H9 (cell line): Measurements from ENCODE around the gene WFIKKN2. TPM values are rescaled to one million over a fixed set of nuclear protein-coding genes. Genes with fewer than 3 reads are reported as not detected.
A peak's percentile ranks its signal among the peaks of the same experiment; 100 is the strongest.

Source experiments
- DNase-seq: peaks from one replicate; pipeline ENCODE4 v3.0.0-alpha.2; 2017
- H2AFZ ChIP-seq: one replicate; pipeline ENCODE4 v1.6.1; 2013; ENCODE audit warnings: mild to moderate bottlenecking, low read length, control low read depth, moderate library complexity
- H2AK5ac ChIP-seq: 2 replicates; pipeline ENCODE4 v1.6.1; 2013; ENCODE audit warnings: low read length, control low read depth, mixed read lengths; ENCODE audit not compliant: insufficient read length
- H2BK120ac ChIP-seq: one replicate; pipeline ENCODE4 v1.6.1; 2013; ENCODE audit warnings: low read depth, mild to moderate bottlenecking, low read length, control low read depth, inconsistent platforms; ENCODE audit not compliant: poor library complexity, severe bottlenecking
- H2BK12ac ChIP-seq: 2 replicates; pipeline ENCODE4 v1.6.1; 2013; ENCODE audit warnings: low read length, control low read depth, mixed read lengths, low read depth; ENCODE audit not compliant: insufficient read length
- H2BK15ac ChIP-seq: 2 replicates; pipeline ENCODE4 v1.6.1; 2013; ENCODE audit warnings: low read depth, low read length, control low read depth
- H2BK20ac ChIP-seq: one replicate; pipeline ENCODE4 v1.6.1; 2013; ENCODE audit warnings: low read depth, mild to moderate bottlenecking, low read length, control low read depth, inconsistent platforms; ENCODE audit not compliant: poor library complexity, severe bottlenecking
- H2BK5ac ChIP-seq: 2 replicates; pipeline ENCODE4 v1.6.1; 2013; ENCODE audit warnings: low read length, control low read depth, mixed read lengths; ENCODE audit not compliant: insufficient read length
- H3K14ac ChIP-seq: 2 replicates; pipeline ENCODE4 v1.6.1; 2013; ENCODE audit warnings: low read length, control low read depth; ENCODE audit not compliant: insufficient read depth
- H3K18ac ChIP-seq: 2 replicates; pipeline ENCODE4 v1.6.1; 2013; ENCODE audit warnings: low read depth, mild to moderate bottlenecking, mixed read lengths, low read length, control low read depth; ENCODE audit not compliant: insufficient read length
- H3K23ac ChIP-seq: 2 replicates; pipeline ENCODE4 v1.6.1; 2013; ENCODE audit warnings: low read length, control low read depth, mixed read lengths, low read depth; ENCODE audit not compliant: insufficient read length
- H3K23me2 ChIP-seq: 2 replicates; pipeline ENCODE4 v1.6.1; 2013; ENCODE audit warnings: low read depth, mild to moderate bottlenecking, mixed read lengths, low read length, control low read depth; ENCODE audit not compliant: insufficient read length, poor library complexity, severe bottlenecking
- H3K27ac ChIP-seq: 2 replicates; pipeline ENCODE4 v1.5.1; 2013; ENCODE audit warnings: low read length, control low read depth, mixed read lengths, low read depth; ENCODE audit not compliant: insufficient read length
- H3K27me3 ChIP-seq: 2 replicates; pipeline ENCODE4 v1.6.1; 2013; ENCODE audit warnings: low read length, control low read depth, inconsistent platforms; ENCODE audit not compliant: insufficient read depth
- H3K4ac ChIP-seq: 2 replicates; pipeline ENCODE4 v1.6.1; 2013; ENCODE audit warnings: low read depth, mild to moderate bottlenecking, control low read depth, inconsistent platforms, low read length, moderate library complexity
- H3K4me1 ChIP-seq: 2 replicates; pipeline ENCODE4 v1.6.1; 2013; ENCODE audit warnings: low read length, control low read depth, inconsistent platforms; ENCODE audit not compliant: insufficient read depth
- H3K4me2 ChIP-seq: 2 replicates; pipeline ENCODE4 v1.6.1; 2013; ENCODE audit warnings: low read length, control low read depth, mixed read lengths; ENCODE audit not compliant: insufficient read length, insufficient read depth
- H3K56ac ChIP-seq: 2 replicates; pipeline ENCODE4 v1.6.1; 2013; ENCODE audit warnings: low read depth, mild to moderate bottlenecking, mixed read lengths, low read length, control low read depth; ENCODE audit not compliant: insufficient read length
- H3K79me1 ChIP-seq: 2 replicates; pipeline ENCODE4 v1.6.1; 2013; ENCODE audit warnings: low read depth, mild to moderate bottlenecking, moderate library complexity, low read length, control low read depth, inconsistent platforms; ENCODE audit not compliant: insufficient read depth, poor library complexity, severe bottlenecking
- H3K79me2 ChIP-seq: 2 replicates; pipeline ENCODE4 v1.6.1; 2013; ENCODE audit warnings: low read length, control low read depth, inconsistent platforms; ENCODE audit not compliant: insufficient read depth
- H3K9ac ChIP-seq: 2 replicates; pipeline ENCODE4 v1.6.1; 2013; ENCODE audit warnings: low read length, control low read depth, mixed read lengths; ENCODE audit not compliant: insufficient read length; ENCODE audit errors: extremely low read depth
- H3K9me3 ChIP-seq: one replicate; pipeline ENCODE4 v1.6.1; 2013; ENCODE audit warnings: low read depth, low read length, inconsistent platforms; ENCODE audit not compliant: control insufficient read depth
- H3T11ph ChIP-seq: one replicate; pipeline ENCODE4 v1.6.1; 2013; ENCODE audit warnings: mild to moderate bottlenecking, low read length, control low read depth, inconsistent platforms
- H4K20me1 ChIP-seq: one replicate; pipeline ENCODE4 v1.6.1; 2013; ENCODE audit not compliant: control insufficient read depth, insufficient read length, insufficient read depth
- H4K5ac ChIP-seq: 2 replicates; pipeline ENCODE4 v1.6.1; 2013; ENCODE audit warnings: low read depth, mild to moderate bottlenecking, mixed read lengths, low read length, control low read depth; ENCODE audit not compliant: insufficient read length
- H4K8ac ChIP-seq: replicated peaks from 2 replicates; pipeline ENCODE4 v1.6.1; 2013; ENCODE audit warnings: low read length, control low read depth, mixed read lengths, low read depth; ENCODE audit not compliant: insufficient read length
- H4K91ac ChIP-seq: 2 replicates; pipeline ENCODE4 v1.6.1; 2013; ENCODE audit warnings: low read depth, mild to moderate bottlenecking, moderate library complexity, mixed read lengths, low read length, control low read depth; ENCODE audit not compliant: insufficient read length
- H3K27ac Mint-ChIP-seq, 3 experiments: 2 replicates in 2 of 3; 3 replicates in 1 of 3; pipeline ENCODE4 v1.8.0; 2020 to 2021; ENCODE audit warnings: mixed read lengths in 3 of 3, mild to moderate bottlenecking in 1 of 3, moderate library complexity in 1 of 3
- H3K27me3 Mint-ChIP-seq: 2 replicates; pipeline ENCODE4 v1.8.0; 2021; ENCODE audit warnings: low read depth, mild to moderate bottlenecking, moderate library complexity, mixed read lengths
- H3K36me3 Mint-ChIP-seq, 3 experiments: 2 replicates in 2 of 3; 3 replicates in 1 of 3; pipeline ENCODE4 v1.8.0; 2020 to 2021; ENCODE audit warnings: low read depth in 3 of 3, mixed read lengths in 3 of 3; ENCODE audit not compliant: insufficient read depth in 1 of 3
- H3K4me1 Mint-ChIP-seq, 2 experiments: 2 replicates each; pipeline ENCODE4 v1.8.0; 2020; ENCODE audit warnings: mixed read lengths in 2 of 2
- H3K4me3 Mint-ChIP-seq, 2 experiments: 2 replicates in 1 of 2; 3 replicates in 1 of 2; pipeline ENCODE4 v1.8.0; 2020 to 2021; ENCODE audit warnings: mild to moderate bottlenecking in 2 of 2, mixed read lengths in 2 of 2, moderate library complexity in 1 of 2
- H3K9me3 Mint-ChIP-seq, 2 experiments: 2 replicates in 1 of 2; 3 replicates in 1 of 2; pipeline ENCODE4 v1.8.0; 2020; ENCODE audit warnings: mild to moderate bottlenecking in 2 of 2, mixed read lengths in 2 of 2, moderate library complexity in 1 of 2
- CTCF ChIP-seq: fragments of 200-600 bp; sonication (generic); conservative IDR thresholded peaks from 3 replicates; pipeline ENCODE4 v1.8.0; 2021; ENCODE audit warnings: antibody characterized with exemption, mild to moderate bottlenecking
- WGBS: extraction: QIAGEN DNeasy Blood & Tissue Kit; methylation state at CpG from one replicate; pipeline ENCODE4 v1.1.7; 2013; ENCODE audit warnings: missing lambda C conversion rate, low lambda C conversion rate, mixed read lengths; ENCODE audit not compliant: insufficient read length; ENCODE audit errors: extremely low coverage; 5-methylcytosine and 5-hydroxymethylcytosine counted together
- total RNA-seq: library from RNA; stranded (reverse); gene quantifications from 2 replicates; pipeline ENCODE4 v1.2.1, GENCODE V29; 2021

Gene WFIKKN2
- total RNA-seq, 1 experiment from 2014 or later, result 1.1 TPM

- no peaks in the 10 kb centered on the region for H4K20me1 ChIP-seq
- H2AFZ ChIP-seq, result no peak overlapping the region
- no peaks in the 10 kb centered on the region for H3K9me3 ChIP-seq
- H3K23ac ChIP-seq, result no peak overlapping the region
- H3K27me3 Mint-ChIP-seq, result no peaks in the 10 kb centered on the region
- H4K91ac ChIP-seq, result no peak overlapping the region
- TF ChIP-seq CTCF, result peak; percentile 30; the same call in 2 of the 3 replicates
- no peak overlapping the region for H3K4me3 Mint-ChIP-seq
- H4K8ac ChIP-seq, result no peak overlapping the region
- H2BK20ac ChIP-seq, result no peak overlapping the region
- no peak overlapping the region for H2BK15ac ChIP-seq
- no peak overlapping the region for H3K18ac ChIP-seq
- no peak overlapping the region for H3K27ac ChIP-seq
- peaks cover 43 to 44% of the 10 kb centered on the region in 2 experiments for H3K4me1 Mint-ChIP-seq
- no peak overlapping the region for H2BK5ac ChIP-seq
- H2BK120ac ChIP-seq, result no peak overlapping the region
- no peaks in the 10 kb centered on the region for H3K9me3 Mint-ChIP-seq
- H3K4ac ChIP-seq, result no peak overlapping the region
- no peak overlapping the region for H4K5ac ChIP-seq
- no peak overlapping the region for H3T11ph ChIP-seq
- DNase-seq, result no peak
- H3K4me2 ChIP-seq, result no peak overlapping the region
- H3K27ac Mint-ChIP-seq, result no peak overlapping the region; a peak in 1 of 7 replicates
- H2BK12ac ChIP-seq, result no peak overlapping the region
- H3K79me1 ChIP-seq, result no peaks in the 10 kb centered on the region
- H3K9ac ChIP-seq, result no peak overlapping the region
- no peaks in the 10 kb centered on the region for H3K27me3 ChIP-seq
- peaks cover 7% of the 10 kb centered on the region; the same call in 1 of the 2 replicates for H3K4me1 ChIP-seq
- H3K56ac ChIP-seq, result no peak overlapping the region
- no peaks in the 10 kb centered on the region for H3K23me2 ChIP-seq
- no peaks in the 10 kb centered on the region for H3K79me2 ChIP-seq
- H2AK5ac ChIP-seq, result no peak overlapping the region
- no CpG with 5 or more reads among the region's 3 CpGs for WGBS
- H3K36me3 Mint-ChIP-seq, result no peaks in the 10 kb centered on the region
- H3K14ac ChIP-seq, result no peak overlapping the region
Observed at GRCh38 chr17:50889528-50890118, 54.2 kb downstream of the WFIKKN2 start.
